Vagina (tissue), 2 donors: ENCODE results near the gene GBP4. TPM values are rescaled to one million over a fixed set of nuclear protein-coding genes. Genes with fewer than 3 reads are reported as not detected.

Experiments
- DNase-seq, 2 donors: peaks; one replicate each; pipeline ENCODE4 v3.0.0-alpha.2; 2017; ENCODE audit errors: extremely low spot score in 2 of 2
- H3K27ac ChIP-seq: fragments of 200-600 bp; sonication (generic); one replicate; pipeline ENCODE4 v1.5.1; 2019
- H3K27me3 ChIP-seq: fragments of 200-600 bp; sonication (generic); one replicate; pipeline ENCODE4 v1.5.1; 2019
- H3K36me3 ChIP-seq, 2 donors: fragments of 200-600 bp; sonication (generic); one replicate each; pipeline ENCODE4 v1.5.1; 2017 to 2019
- H3K4me1 ChIP-seq: fragments of 200-600 bp; sonication (generic); one replicate; pipeline ENCODE4 v1.5.1; 2019
- H3K4me3 ChIP-seq, 2 donors: fragments of 200-600 bp; sonication (generic); 1 replicate in 1 of 2; 2 replicates in 1 of 2; pipeline ENCODE4 v1.5.1; 2016 to 2019
- H3K9me3 ChIP-seq: fragments of 200-600 bp; sonication (generic); one replicate; pipeline ENCODE4 v1.5.1; 2019
- POLR2A ChIP-seq, 2 donors: fragments of 450-650 bp; IDR thresholded peaks; one replicate each; pipeline ENCODE4 v1.6.1; 2017; ENCODE audit warnings: antibody characterized with exemption in 2 of 2, mild to moderate bottlenecking in 2 of 2, moderate library complexity in 2 of 2
- POLR2AphosphoS5 ChIP-seq, 2 donors: sonication (generic); formaldehyde crosslinking; IDR thresholded peaks; one replicate each; pipeline ENCODE4 v1.9.0; 2017; ENCODE audit warnings: antibody characterized with exemption in 2 of 2, mild to moderate bottlenecking in 2 of 2, low read depth in 1 of 2; ENCODE audit not compliant: insufficient read depth in 1 of 2
- intact Hi-C: fragments of 100-400 bp; cut with DNase I; formaldehyde crosslinking; loops from one replicate; pipeline ENCODE4 v1.15.1; 2023
- total RNA-seq: library from RNA; depleted of rRNA; stranded (reverse); fragments of >200 nt; gene quantifications from one replicate; pipeline ENCODE4 v1.2.3, GENCODE V29; 2016
- TF ChIP-seq, protein P1 (sequence below), 3 experiments: fragments of 450-650 bp in 2 of 3; fragments of 200-600 bp in 1 of 3; sonication (generic) in 1 of 3; IDR thresholded peaks; one replicate each; pipeline ENCODE4 v1.5.1; 2017 to 2019; ENCODE audit warnings: antibody characterized with exemption in 3 of 3, mild to moderate bottlenecking in 2 of 3, moderate library complexity in 2 of 3

GBP4 gene
- total RNA-seq, 1 donor from 2014 or later, result 8.3 TPM

DNA sequence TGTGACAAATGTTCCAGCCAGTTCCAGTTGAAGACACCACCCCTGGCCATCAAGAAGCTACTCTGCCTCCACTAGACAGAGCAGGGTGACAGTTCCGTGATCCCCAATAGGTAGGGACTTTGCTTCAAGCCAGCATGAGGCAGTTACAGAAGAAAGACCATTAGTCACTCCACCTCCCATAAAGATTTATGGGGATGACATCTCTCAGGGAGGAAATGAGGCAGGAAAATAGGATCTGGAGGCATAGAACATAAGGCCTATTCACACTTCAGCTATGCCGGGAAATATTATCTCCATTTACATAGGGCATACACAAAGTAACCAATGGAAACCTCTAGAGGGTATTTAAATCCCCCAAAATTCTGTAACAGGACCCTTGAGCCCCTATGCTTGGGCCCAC lies 19.4 kb downstream of the GBP4 start:
- intact Hi-C loops, result no loop called here

DNA sequence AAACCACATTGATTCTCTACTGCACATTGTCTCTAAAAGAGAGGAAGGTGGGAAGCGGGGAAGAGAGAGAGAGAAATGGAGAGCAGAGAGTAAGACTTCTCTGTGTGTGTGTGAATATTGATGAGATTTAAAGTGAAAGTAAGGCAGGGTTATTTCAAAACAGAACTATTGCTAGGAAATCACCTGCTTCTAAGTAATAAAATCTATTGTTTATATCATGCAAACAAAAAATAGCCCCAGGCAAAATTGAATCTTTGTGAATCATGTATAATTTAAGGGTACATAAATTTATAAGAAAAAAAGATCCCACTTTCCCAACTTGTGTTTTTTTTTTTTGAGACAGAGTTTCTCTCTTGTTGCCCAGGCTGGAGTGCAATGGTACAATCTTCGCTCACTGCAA lies 21.8 kb downstream of the GBP4 start:
- no peak for DNase-seq
- H3K9me3 ChIP-seq, result no peaks in the 10 kb centered on the region
- no peaks in the 10 kb centered on the region for H3K36me3 ChIP-seq
- no peaks in the 10 kb centered on the region for H3K27me3 ChIP-seq
- H3K27ac ChIP-seq, result no peak overlapping the region
- H3K4me3 ChIP-seq, result no peak overlapping the region
- TF ChIP-seq POLR2A (IDR thresholded peaks at IDR 0.05) (no peak), POLR2AphosphoS5 (IDR thresholded peaks at IDR 0.05; ENCODE audit: insufficient read depth in 1 of 2, low read depth in 1 of 2) (no peak)
- TF ChIP-seq, protein P1, sequence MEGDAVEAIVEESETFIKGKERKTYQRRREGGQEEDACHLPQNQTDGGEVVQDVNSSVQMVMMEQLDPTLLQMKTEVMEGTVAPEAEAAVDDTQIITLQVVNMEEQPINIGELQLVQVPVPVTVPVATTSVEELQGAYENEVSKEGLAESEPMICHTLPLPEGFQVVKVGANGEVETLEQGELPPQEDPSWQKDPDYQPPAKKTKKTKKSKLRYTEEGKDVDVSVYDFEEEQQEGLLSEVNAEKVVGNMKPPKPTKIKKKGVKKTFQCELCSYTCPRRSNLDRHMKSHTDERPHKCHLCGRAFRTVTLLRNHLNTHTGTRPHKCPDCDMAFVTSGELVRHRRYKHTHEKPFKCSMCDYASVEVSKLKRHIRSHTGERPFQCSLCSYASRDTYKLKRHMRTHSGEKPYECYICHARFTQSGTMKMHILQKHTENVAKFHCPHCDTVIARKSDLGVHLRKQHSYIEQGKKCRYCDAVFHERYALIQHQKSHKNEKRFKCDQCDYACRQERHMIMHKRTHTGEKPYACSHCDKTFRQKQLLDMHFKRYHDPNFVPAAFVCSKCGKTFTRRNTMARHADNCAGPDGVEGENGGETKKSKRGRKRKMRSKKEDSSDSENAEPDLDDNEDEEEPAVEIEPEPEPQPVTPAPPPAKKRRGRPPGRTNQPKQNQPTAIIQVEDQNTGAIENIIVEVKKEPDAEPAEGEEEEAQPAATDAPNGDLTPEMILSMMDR (IDR thresholded peaks at IDR 0.05), result no peak
- H3K4me1 ChIP-seq, result no peaks in the 10 kb centered on the region
- intact Hi-C loops, result no loop called here

More for the DNA sequence above, 19.4 kb downstream of the GBP4 start:
- no peak overlapping the region for H3K27ac ChIP-seq
- peaks cover 0 to 10% of the 10 kb centered on the region in 2 donors for H3K36me3 ChIP-seq
- TF ChIP-seq POLR2A (IDR thresholded peaks at IDR 0.05) (no peak), POLR2AphosphoS5 (IDR thresholded peaks at IDR 0.05; ENCODE audit: insufficient read depth in 1 of 2, low read depth in 1 of 2) (no peak)
- TF ChIP-seq, protein P1 (IDR thresholded peaks at IDR 0.05), result no peak
- H3K4me3 ChIP-seq, result no peak overlapping the region
- H3K9me3 ChIP-seq, result no peaks in the 10 kb centered on the region
- H3K27me3 ChIP-seq, result no peaks in the 10 kb centered on the region
- DNase-seq, result no peak
- no peaks in the 10 kb centered on the region for H3K4me1 ChIP-seq

DNA sequence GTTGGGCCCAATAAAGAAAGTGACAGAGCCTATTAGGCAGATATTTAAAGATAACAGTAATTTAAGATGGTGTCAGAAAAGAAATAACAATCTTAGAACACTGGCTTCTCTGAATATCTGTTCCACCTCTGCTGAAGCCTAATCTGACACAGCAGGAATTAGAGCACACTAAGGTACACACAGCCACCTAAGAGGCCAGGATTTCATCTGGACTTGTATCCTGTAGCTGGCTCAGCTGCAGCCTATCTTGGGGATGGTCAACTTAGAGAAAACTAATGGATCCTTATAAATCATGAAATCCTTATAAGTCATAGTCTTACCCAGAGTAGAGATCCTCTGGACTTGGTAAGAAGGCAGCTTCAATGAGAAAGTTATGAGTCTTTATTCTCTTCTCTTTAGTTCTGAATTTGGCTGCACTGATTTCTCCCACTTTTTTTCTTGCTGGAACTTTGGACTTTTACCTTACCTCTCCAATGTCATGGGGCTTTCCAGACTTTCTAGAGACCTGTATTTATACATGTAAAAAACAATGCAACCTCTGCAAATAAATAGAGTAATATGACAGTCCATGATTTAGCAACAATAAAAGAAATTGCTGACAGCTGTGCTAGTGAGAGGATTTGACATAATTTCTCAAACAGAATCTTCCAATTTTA lies 23.0 kb downstream of the GBP4 start, which contains the start of gene GBP7:
Gene GBP7, minus strand, starts transcription at position 403 of the 656 bp plus-strand sequence. CDS start 4,068 bp downstream, outside the sequence.
- DNase-seq, result no peak
- no peak within 1 kb of the TSS for H3K4me3 ChIP-seq
- intact Hi-C loops, result no loop called here
- H3K27ac ChIP-seq, result no peak within 1 kb of the TSS
- H3K27me3 ChIP-seq, result no peaks in the 10 kb centered on the region
- H3K9me3 ChIP-seq, result no peaks in the 10 kb centered on the region
- no peaks in the 10 kb centered on the region for H3K36me3 ChIP-seq
- TF ChIP-seq, protein P1 (IDR thresholded peaks at IDR 0.05), result no peak
- TF ChIP-seq POLR2A (IDR thresholded peaks at IDR 0.05), result no peak
- TF ChIP-seq POLR2AphosphoS5 (IDR thresholded peaks at IDR 0.05; ENCODE audit: insufficient read depth in 1 of 2, low read depth in 1 of 2), result no peak
- H3K4me1 ChIP-seq, result no peaks in the 10 kb centered on the region

DNA sequence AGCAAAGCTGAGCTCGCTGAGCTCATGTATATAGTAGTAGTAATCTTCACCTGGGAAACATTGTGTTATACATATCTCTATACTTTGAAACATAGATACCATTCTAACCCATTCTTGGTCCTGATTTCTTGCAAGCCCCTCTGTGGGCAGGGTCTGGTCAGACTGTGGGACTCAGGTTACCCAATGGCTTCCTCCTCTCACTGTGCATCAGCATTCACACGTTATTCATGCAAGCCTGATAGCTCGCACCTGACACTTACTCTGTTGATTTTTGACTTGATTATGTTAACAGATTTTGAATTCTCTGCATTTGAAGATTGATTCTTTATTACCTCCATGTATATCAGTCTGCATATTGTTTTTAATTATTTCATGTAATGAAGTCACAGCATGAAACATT lies 24.3 kb downstream of the GBP4 start:
- TF ChIP-seq, protein P1 (IDR thresholded peaks at IDR 0.05), result no peak
- TF ChIP-seq POLR2AphosphoS5 (IDR thresholded peaks at IDR 0.05; ENCODE audit: insufficient read depth in 1 of 2, low read depth in 1 of 2), result no peak
- TF ChIP-seq POLR2A (IDR thresholded peaks at IDR 0.05), result no peak
- intact Hi-C loops, result no loop called here
- Histone ChIP-seq H3K9me3 (no peaks in the 10 kb centered on the region), H3K4me1 (no peaks in the 10 kb centered on the region), H3K27ac (no peak overlapping the region), H3K36me3 (no peaks in the 10 kb centered on the region), H3K27me3 (no peaks in the 10 kb centered on the region), H3K4me3 (no peak overlapping the region)
- no peak for DNase-seq

DNA sequence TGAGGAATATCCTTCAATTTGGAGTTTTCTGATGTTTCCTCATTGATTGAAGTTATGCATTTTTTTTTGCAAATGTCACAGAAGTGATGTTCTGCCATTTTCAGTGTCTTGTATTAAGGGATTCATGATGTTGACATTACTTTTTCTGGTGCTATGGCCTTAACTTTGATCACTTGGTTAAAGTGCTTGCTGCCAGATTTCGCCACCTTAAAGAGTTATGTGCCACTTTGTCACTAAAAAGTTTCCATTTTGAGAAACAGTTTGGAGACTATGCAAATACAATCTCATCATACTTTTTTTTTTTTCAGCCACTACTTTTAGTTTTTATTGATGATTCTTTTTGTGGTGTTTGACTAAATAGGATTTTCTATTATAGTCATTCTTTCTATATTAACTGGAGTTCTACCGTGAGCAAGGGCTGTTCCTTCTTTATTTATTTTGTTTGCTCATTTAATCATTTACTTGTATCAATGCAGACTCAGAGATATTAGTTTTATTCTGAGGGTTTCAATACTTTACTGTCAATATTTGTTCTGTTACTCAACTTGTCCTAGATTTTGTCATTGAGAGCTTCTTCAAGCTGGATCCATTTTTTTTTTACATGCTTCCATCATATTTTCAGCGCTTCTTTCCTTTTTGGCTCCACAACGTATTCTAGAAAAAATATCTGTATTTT lies 26.1 kb downstream of the GBP4 start:
- H3K27me3 ChIP-seq, result no peaks in the 10 kb centered on the region
- H3K27ac ChIP-seq, result no peak overlapping the region
- DNase-seq, result no peak
- TF ChIP-seq POLR2A (IDR thresholded peaks at IDR 0.05) (no peak), POLR2AphosphoS5 (IDR thresholded peaks at IDR 0.05; ENCODE audit: insufficient read depth in 1 of 2, low read depth in 1 of 2) (no peak)
- TF ChIP-seq, protein P1 (IDR thresholded peaks at IDR 0.05), result no peak
- no peaks in the 10 kb centered on the region for H3K4me1 ChIP-seq
- no peak overlapping the region for H3K4me3 ChIP-seq
- intact Hi-C loops, result no loop called here
- no peaks in the 10 kb centered on the region for H3K36me3 ChIP-seq
- H3K9me3 ChIP-seq, result no peaks in the 10 kb centered on the region
